Head of caudate nucleus (tissue), 42 donors: ENCODE data around the gene MAP1B.

Experiments used
- DNase-seq, 42 donors: peaks; one replicate each; pipeline versions ENCODE4 v3.0.0 to v3.0.0-alpha.2; 2020 to 2021; ENCODE audit warnings: mixed read lengths in 7 of 42
- intact Hi-C: fragments of 100-400 bp; cut with DNase I; formaldehyde crosslinking; loops from one replicate; pipeline ENCODE4 v1.15.0; 2022

Gene MAP1B

GRCh38 chr5:72205431-72206009 lies 98.2 kb downstream of the MAP1B start:
- DNase-seq: no peak
- intact Hi-C loops: no loop called here

GRCh38 chr5:72206160-72206559 lies 98.9 kb downstream of the MAP1B start:
- intact Hi-C loops: no loop called here
- peak in 1 of 42 donors; percentile 20 for DNase-seq

- DNase-seq: no peak
- intact Hi-C loops: no loop called here
These were observed 99.7 kb downstream of the MAP1B start for GRCh38 chr5:72206994-72207393.

- no peak for DNase-seq
- intact Hi-C loops: no loop called here
These were observed 101.2 kb downstream of the MAP1B start for GRCh38 chr5:72208324-72208926.

- DNase-seq: peak in 37 of 42 donors; percentile 9 to 81 (median 46)
- intact Hi-C loops: no loop called here
These were observed 102.2 kb downstream of the MAP1B start for GRCh38 chr5:72209147-72210115.

GRCh38 chr5:72210888-72211678 lies 103.8 kb downstream of the MAP1B start:
- peak in 28 of 42 donors; percentile 12 to 64 (median 40) for DNase-seq
- intact Hi-C loops: no loop called here

GRCh38 chr5:72212171-72212570 lies 104.9 kb downstream of the MAP1B start:
- intact Hi-C loops: no loop called here
- DNase-seq: no peak

- intact Hi-C loops: no loop called here
- DNase-seq: no peak
These were observed 106.2 kb downstream of the MAP1B start for GRCh38 chr5:72213482-72213881.

GRCh38 chr5:72214168-72214567 lies 106.9 kb downstream of the MAP1B start:
- intact Hi-C loops: no loop called here
- no peak for DNase-seq

GRCh38 chr5:72216756-72217155 lies 109.5 kb downstream of the MAP1B start:
- intact Hi-C loops: no loop called here
- DNase-seq: no peak

- intact Hi-C loops: no loop called here
- no peak for DNase-seq
These were observed 113.8 kb downstream of the MAP1B start for GRCh38 chr5:72221099-72221498.

- DNase-seq: no peak
These were observed 114.3 kb downstream of the MAP1B start for GRCh38 chr5:72221541-72221940.

GRCh38 chr5:72222521-72222920 lies 115.2 kb downstream of the MAP1B start:
- DNase-seq: no peak
- intact Hi-C loops: no loop called here

More at GRCh38 chr5:72221541-72221940, 114.3 kb downstream of the MAP1B start:
- intact Hi-C loops: no loop called here

GRCh38 chr5:72223371-72223770 lies 116.1 kb downstream of the MAP1B start:
- intact Hi-C loops: no loop called here
- DNase-seq: no peak

GRCh38 chr5:72224946-72225463 lies 117.7 kb downstream of the MAP1B start:
- no peak for DNase-seq
- intact Hi-C loops: no loop called here

GRCh38 chr5:72225741-72226140 lies 118.5 kb downstream of the MAP1B start:
- intact Hi-C loops: no loop called here
- no peak for DNase-seq

- peak in 6 of 42 donors; percentile 27 to 50 (median 33) for DNase-seq
- intact Hi-C loops: no loop called here
These were observed 119.7 kb downstream of the MAP1B start for GRCh38 chr5:72226950-72227349.

GRCh38 chr5:72228960-72229359 lies 121.7 kb downstream of the MAP1B start:
- intact Hi-C loops: no loop called here
- DNase-seq: no peak
